OCI-LY7 (cell line): ENCODE data around the gene NRP1.

Experiments used
- CTCF ChIP-seq: fragments of 200-600 bp; sonication (generic); conservative IDR thresholded peaks from 2 replicates; pipeline ENCODE4 v1.5.1; 2014; ENCODE audit warnings: mild to moderate bottlenecking, antibody characterized with exemption, low read length, moderate library complexity, mixed read lengths
- EZH2phosphoT487 ChIP-seq: fragments of 200-600 bp; sonication (generic); IDR thresholded peaks from 2 replicates; pipeline ENCODE4 v1.6.1; 2018; ENCODE audit warnings: low read depth, borderline replicate concordance, mild to moderate bottlenecking, mixed run types, antibody characterized with exemption, low read length, moderate library complexity, mixed read lengths

GRCh38 chr10:33201971-33202370 is 132.5 kb downstream of the NRP1 start:
- TF ChIP-seq CTCF (no peak), EZH2phosphoT487 (no peak)
